OCI-LY1 (cell line): Measurements from ENCODE around the gene COX6B2.

Experiments used
- EZH2 ChIP-seq: fragments of 200-600 bp; sonication (generic), shearing (Covaris generic); IDR thresholded peaks from 2 replicates; pipeline ENCODE4 v1.8.0; 2017; ENCODE audit warnings: borderline replicate concordance, mixed run types, mild to moderate bottlenecking, antibody characterized with exemption, low read length, moderate library complexity, mixed read lengths
- TF ChIP-seq, protein P1 (sequence below): fragments of 200-600 bp; sonication (generic), shearing (Covaris generic); IDR thresholded peaks from 2 replicates; pipeline ENCODE4 v1.5.1; 2017; ENCODE audit warnings: mild to moderate bottlenecking, antibody characterized with exemption, low read length, moderate library complexity, mixed read lengths

GRCh38 chr19:55345101-55345817 is 9.3 kb downstream of the COX6B2 start:
- TF ChIP-seq, protein P1, sequence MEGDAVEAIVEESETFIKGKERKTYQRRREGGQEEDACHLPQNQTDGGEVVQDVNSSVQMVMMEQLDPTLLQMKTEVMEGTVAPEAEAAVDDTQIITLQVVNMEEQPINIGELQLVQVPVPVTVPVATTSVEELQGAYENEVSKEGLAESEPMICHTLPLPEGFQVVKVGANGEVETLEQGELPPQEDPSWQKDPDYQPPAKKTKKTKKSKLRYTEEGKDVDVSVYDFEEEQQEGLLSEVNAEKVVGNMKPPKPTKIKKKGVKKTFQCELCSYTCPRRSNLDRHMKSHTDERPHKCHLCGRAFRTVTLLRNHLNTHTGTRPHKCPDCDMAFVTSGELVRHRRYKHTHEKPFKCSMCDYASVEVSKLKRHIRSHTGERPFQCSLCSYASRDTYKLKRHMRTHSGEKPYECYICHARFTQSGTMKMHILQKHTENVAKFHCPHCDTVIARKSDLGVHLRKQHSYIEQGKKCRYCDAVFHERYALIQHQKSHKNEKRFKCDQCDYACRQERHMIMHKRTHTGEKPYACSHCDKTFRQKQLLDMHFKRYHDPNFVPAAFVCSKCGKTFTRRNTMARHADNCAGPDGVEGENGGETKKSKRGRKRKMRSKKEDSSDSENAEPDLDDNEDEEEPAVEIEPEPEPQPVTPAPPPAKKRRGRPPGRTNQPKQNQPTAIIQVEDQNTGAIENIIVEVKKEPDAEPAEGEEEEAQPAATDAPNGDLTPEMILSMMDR, result no peak
- no peak for TF ChIP-seq EZH2
